Measurements from ENCODE around the gene FIGNL1. TPM values are rescaled to one million over a fixed set of nuclear protein-coding genes. Genes with fewer than 3 reads are reported as not detected.

Gene FIGNL1
- total and polyA plus RNA-seq, 2 donors (not counting 3 experiments of a cell fraction or from before 2014, with no cell fraction given), result 20.8 to 49.3 TPM

DNA sequence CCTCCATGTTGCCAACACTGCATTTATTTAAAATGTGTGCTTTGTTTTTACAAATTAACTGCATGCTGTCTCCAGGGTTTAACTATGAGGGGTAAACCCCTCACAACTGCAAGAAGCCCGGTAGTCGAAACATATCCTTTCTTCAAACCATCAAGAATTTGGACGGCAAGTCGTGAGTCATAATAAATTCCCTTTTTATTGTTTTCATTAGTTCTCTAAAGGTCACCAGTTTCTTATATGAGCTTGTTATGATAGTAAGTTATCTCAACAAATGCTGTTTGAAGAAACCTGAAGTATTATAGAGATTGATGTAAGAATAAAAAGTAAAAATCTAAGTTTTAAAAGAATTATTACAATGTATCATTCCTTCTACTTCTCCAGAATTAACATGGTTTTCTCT is 12.2 kb upstream of the FIGNL1 start:
- H3K9me3 ChIP-seq (replicated peaks; ENCODE audit: control insufficient read depth, insufficient read depth, low read length), result no peaks in the 10 kb centered on the region
- no peaks in the 10 kb centered on the region for H4K20me1 ChIP-seq (replicated peaks; ENCODE audit: control insufficient read depth, extremely low read depth, insufficient read depth, low read length)
- H2AFZ ChIP-seq (ENCODE audit: low read depth, low read length), result no peak overlapping the region
- no peak for TF ChIP-seq POLR2AphosphoS5 (IDR thresholded peaks at IDR 0.05; ENCODE audit: insufficient read depth, low read depth, low read length)
- TF ChIP-seq, protein P1, sequence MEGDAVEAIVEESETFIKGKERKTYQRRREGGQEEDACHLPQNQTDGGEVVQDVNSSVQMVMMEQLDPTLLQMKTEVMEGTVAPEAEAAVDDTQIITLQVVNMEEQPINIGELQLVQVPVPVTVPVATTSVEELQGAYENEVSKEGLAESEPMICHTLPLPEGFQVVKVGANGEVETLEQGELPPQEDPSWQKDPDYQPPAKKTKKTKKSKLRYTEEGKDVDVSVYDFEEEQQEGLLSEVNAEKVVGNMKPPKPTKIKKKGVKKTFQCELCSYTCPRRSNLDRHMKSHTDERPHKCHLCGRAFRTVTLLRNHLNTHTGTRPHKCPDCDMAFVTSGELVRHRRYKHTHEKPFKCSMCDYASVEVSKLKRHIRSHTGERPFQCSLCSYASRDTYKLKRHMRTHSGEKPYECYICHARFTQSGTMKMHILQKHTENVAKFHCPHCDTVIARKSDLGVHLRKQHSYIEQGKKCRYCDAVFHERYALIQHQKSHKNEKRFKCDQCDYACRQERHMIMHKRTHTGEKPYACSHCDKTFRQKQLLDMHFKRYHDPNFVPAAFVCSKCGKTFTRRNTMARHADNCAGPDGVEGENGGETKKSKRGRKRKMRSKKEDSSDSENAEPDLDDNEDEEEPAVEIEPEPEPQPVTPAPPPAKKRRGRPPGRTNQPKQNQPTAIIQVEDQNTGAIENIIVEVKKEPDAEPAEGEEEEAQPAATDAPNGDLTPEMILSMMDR (IDR thresholded peaks at IDR 0.05; ENCODE audit: extremely low read depth in 1 of 2, insufficient read depth in 1 of 2, low read depth in 1 of 2, low read length in 2 of 2), result no peak
- no peak for TF ChIP-seq GATA2 (IDR thresholded peaks at IDR 0.05; ENCODE audit: insufficient read depth, insufficient read length, low read depth, low read length)
- no peak for TF ChIP-seq JUN (IDR thresholded peaks at IDR 0.05; ENCODE audit: borderline replicate concordance, insufficient read depth, insufficient read length, low read depth)
- TF ChIP-seq POLR2A (IDR thresholded peaks at IDR 0.05; ENCODE audit: low read depth, low read length), result no peak
- no peak for TF ChIP-seq EZH2 (IDR thresholded peaks at IDR 0.05; ENCODE audit: borderline replicate concordance, low read depth, low read length, severe bottlenecking)
- TF ChIP-seq, protein P2, sequence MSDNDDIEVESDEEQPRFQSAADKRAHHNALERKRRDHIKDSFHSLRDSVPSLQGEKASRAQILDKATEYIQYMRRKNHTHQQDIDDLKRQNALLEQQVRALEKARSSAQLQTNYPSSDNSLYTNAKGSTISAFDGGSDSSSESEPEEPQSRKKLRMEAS (IDR thresholded peaks at IDR 0.05; ENCODE audit: insufficient read depth, insufficient read length), result no peak
- no peak for TF ChIP-seq FOS (IDR thresholded peaks at IDR 0.05; ENCODE audit: borderline replicate concordance, insufficient read depth, low read length)
- no peak for TF ChIP-seq MYC (IDR thresholded peaks at IDR 0.05; ENCODE audit: low read depth, low read length)
- H3K27ac ChIP-seq (ENCODE audit: insufficient read depth, low read depth, low read length), result no peak overlapping the region
- peak; percentile 4 for FAIRE-seq
- ChIA-PET CTCF (interaction anchor here (1.0 to 1.6 kb wide), 2 partner anchors 257 to 679 kb away, joined by 5 to 9 read pairs; no protein-coding TSS in a partner anchor), POLR2A (no interaction called here)
- peak; percentile 28 for DNase-seq (ENCODE audit: low read depth, low spot score)
- no TSS peak for BruUV-seq (replicated peaks)
- dilution Hi-C loops (cut with MboI; ENCODE audit: extremely low pct_ligation_motif_present, low sequenced_read_pairs), result no loop called here
- intact Hi-C loops (cut with micrococcal nuclease), result no loop called here
- H3K27me3 ChIP-seq (ENCODE audit: control insufficient read depth in 2 of 2, insufficient read depth in 2 of 2, low read length in 2 of 2), result peaks cover under 1 to 12% of the 10 kb centered on the region in 2 experiments
- H3K79me2 ChIP-seq (ENCODE audit: control insufficient read depth, insufficient read depth, low read length), result no peaks in the 10 kb centered on the region
- H3K4me1 ChIP-seq (ENCODE audit: control insufficient read depth, extremely low read depth, insufficient read depth, low read length), result peaks cover 4% of the 10 kb centered on the region
- H3K4me2 ChIP-seq (ENCODE audit: insufficient read depth, low read length), result no peak overlapping the region
- no peak overlapping the region for H3K4me3 ChIP-seq (replicated peaks in 1 of 3; ENCODE audit: insufficient read depth in 1 of 3, low read depth in 1 of 3, low read length in 3 of 3)
- no peak overlapping the region for H3K9ac ChIP-seq (replicated peaks; ENCODE audit: extremely low read depth, insufficient read depth, low read length)
- H3K36me3 ChIP-seq (ENCODE audit: control insufficient read depth in 2 of 2, extremely low read depth in 1 of 2, insufficient read depth in 2 of 2, low read length in 2 of 2), result no peaks in the 10 kb centered on the region
- H3K9me1 ChIP-seq (replicated peaks; ENCODE audit: control insufficient read depth, extremely low read depth, insufficient read depth, low read length), result no peaks in the 10 kb centered on the region

All from endothelial cell of umbilical vein (primary cell).